Measurements from ENCODE around the gene IRX2.

The IRX2 gene

DNA sequence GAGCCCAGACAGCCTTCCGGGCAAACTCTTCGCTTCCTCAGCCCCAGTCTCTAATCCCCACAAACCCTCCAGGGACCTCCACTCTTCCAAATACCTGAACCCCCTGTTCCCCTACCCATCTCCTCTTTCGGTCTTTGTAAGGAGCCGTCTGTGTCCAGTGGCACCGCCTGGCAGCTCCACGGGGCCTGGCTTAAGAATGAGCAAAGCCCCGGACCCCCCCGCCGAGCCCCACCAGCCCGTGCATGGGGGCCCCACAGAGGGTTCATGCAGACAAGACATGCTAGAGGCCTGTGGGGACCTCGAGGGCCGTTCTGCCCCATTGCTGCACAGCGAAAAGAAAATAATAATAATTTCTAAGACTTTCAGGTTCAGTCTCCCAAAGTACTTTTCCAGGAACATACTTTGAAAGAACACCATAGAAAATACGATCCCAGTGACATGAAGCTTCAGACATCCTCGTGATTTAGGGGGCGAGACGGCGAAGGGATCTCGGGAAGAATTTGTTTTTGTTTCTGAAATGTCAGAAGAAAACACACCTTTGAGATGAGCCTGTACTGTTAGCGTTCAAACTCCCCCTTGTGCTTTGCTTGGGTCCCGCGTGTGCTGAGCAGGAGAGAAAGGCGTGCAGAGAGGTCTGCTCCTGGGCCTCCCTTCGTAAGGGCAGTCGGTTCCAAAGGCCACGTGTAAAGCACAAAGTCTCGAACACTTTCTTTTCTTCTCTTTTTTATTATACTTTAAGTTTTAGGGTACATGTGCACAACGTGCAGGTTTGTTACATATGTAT is 49.2 kb downstream of the IRX2 start:
- Histone ChIP-seq H3K27me3 (ENCODE audit: low read depth, low read length) (no peaks in the 10 kb centered on the region), H3K4me3 (ENCODE audit: low read length) (no peak overlapping the region), H3K9me3 (ENCODE audit: insufficient read depth, low read length) (no peaks in the 10 kb centered on the region)

DNA sequence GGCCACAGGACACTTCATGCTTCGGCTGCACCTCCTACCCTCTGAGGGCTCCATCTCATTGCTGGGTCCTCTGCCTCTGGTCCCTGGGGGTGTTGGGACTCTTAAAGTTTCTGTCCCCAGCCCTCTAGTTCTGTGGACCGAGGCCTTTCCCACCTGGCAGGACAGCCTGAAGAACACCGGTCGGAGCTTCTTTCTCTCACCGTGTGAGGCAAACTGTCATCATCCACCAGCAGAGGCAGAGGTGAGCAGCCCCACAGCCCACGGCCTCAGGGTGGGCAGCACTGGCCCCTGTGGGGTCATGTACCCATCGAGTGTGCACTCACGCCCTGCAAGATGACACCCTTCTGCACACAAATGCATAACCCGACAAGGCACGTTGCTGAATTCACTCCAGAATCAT is 49.9 kb downstream of the IRX2 start:
- H3K79me2 ChIP-seq (ENCODE audit: low read length), result no peaks in the 10 kb centered on the region
- H3K9me3 ChIP-seq (ENCODE audit: insufficient read depth, low read length), result no peaks in the 10 kb centered on the region
- no peaks in the 10 kb centered on the region for H4K20me1 ChIP-seq (ENCODE audit: insufficient read depth, low read length)
- no peaks in the 10 kb centered on the region for H3K27me3 ChIP-seq (ENCODE audit: low read depth, low read length)
- H3K27ac ChIP-seq (ENCODE audit: low read length), result no peak overlapping the region
- no peaks in the 10 kb centered on the region for H3K36me3 ChIP-seq (replicated peaks; ENCODE audit: low read depth, low read length)
- no peak overlapping the region for H2AFZ ChIP-seq (ENCODE audit: low read depth, low read length)
- no peak for TF ChIP-seq EZH2phosphoT487 (IDR thresholded peaks at IDR 0.05; ENCODE audit: low read depth)
- no peak for TF ChIP-seq CTCF (IDR thresholded peaks at IDR 0.05; ENCODE audit: low read depth, low read length)
- no peak overlapping the region for H3K4me3 ChIP-seq (ENCODE audit: low read length)
- no peak overlapping the region for H3K9ac ChIP-seq (ENCODE audit: low read length)
- H3K4me1 ChIP-seq (ENCODE audit: low read length), result no peaks in the 10 kb centered on the region
- no peak overlapping the region for H3K4me2 ChIP-seq (ENCODE audit: low read length)

More for the DNA sequence above, 49.2 kb downstream of the IRX2 start:
- no peaks in the 10 kb centered on the region for H4K20me1 ChIP-seq (ENCODE audit: insufficient read depth, low read length)
- TF ChIP-seq CTCF (IDR thresholded peaks at IDR 0.05; ENCODE audit: low read depth, low read length) (no peak), EZH2phosphoT487 (IDR thresholded peaks at IDR 0.05; ENCODE audit: low read depth) (no peak)
- no peak overlapping the region for H3K4me2 ChIP-seq (ENCODE audit: low read length)
- H3K27ac ChIP-seq (ENCODE audit: low read length), result no peak overlapping the region
- H2AFZ ChIP-seq (ENCODE audit: low read depth, low read length), result no peak overlapping the region
- no peaks in the 10 kb centered on the region for H3K79me2 ChIP-seq (ENCODE audit: low read length)
- no peak overlapping the region for H3K9ac ChIP-seq (ENCODE audit: low read length)
- H3K4me1 ChIP-seq (ENCODE audit: low read length), result no peaks in the 10 kb centered on the region
- H3K36me3 ChIP-seq (replicated peaks; ENCODE audit: low read depth, low read length), result no peaks in the 10 kb centered on the region

DNA sequence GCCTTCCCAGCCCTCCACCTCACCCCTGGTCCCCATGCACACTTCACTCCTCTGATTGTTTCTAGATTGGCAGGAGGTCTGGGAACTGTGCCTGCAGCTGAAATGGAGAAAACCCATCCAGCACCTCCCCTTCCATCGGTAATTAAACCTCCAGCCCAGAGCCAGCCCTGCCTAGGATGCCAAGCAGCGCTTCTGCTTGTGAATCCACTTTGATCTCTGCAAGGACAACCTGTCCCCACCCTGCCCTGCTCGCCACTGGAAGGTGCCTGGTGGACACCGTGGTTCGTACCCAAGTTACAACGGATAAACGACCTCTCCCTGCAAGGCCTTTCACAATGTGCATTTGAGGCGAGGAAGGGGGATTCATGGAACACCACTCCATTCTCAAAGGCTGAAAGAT is 50.6 kb downstream of the IRX2 start:
- TF ChIP-seq CTCF (IDR thresholded peaks at IDR 0.05; ENCODE audit: low read depth, low read length) (no peak), EZH2phosphoT487 (IDR thresholded peaks at IDR 0.05; ENCODE audit: low read depth) (no peak)
- no peak overlapping the region for H3K9ac ChIP-seq (ENCODE audit: low read length)

DNA sequence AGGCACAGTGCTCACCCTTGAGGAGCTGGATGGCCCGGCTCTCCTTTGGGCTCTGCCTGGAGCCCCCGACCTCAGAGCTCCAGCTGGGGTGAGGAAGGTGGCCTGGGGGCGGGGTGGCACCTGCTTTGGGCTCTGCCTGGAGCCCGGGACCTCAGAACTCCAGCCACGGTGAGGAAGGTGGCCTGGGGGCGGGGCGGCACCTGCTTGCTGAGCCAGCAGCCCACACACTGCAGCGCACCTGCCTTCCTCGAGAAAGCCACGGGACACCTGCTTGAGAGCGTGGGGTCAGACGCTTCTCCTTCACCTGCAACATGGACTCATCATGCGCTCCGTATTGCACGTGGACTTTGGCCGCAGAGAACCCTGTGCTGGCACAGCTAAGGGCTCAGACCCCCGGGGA is 51.8 kb downstream of the IRX2 start:
- Histone ChIP-seq H3K79me2 (ENCODE audit: low read length) (no peaks in the 10 kb centered on the region), H3K4me1 (ENCODE audit: low read length) (no peaks in the 10 kb centered on the region), H3K27me3 (ENCODE audit: low read depth, low read length) (no peaks in the 10 kb centered on the region), H2AFZ (ENCODE audit: low read depth, low read length) (no peak overlapping the region), H3K9ac (ENCODE audit: low read length) (no peak overlapping the region), H3K4me3 (ENCODE audit: low read length) (no peak overlapping the region), H3K36me3 (replicated peaks; ENCODE audit: low read depth, low read length) (no peaks in the 10 kb centered on the region), H3K4me2 (ENCODE audit: low read length) (no peak overlapping the region), H3K27ac (ENCODE audit: low read length) (no peak overlapping the region), H4K20me1 (ENCODE audit: insufficient read depth, low read length) (no peaks in the 10 kb centered on the region), H3K9me3 (ENCODE audit: insufficient read depth, low read length) (no peaks in the 10 kb centered on the region)
- no peak for TF ChIP-seq EZH2phosphoT487 (IDR thresholded peaks at IDR 0.05; ENCODE audit: low read depth)
- TF ChIP-seq CTCF (IDR thresholded peaks at IDR 0.05; ENCODE audit: low read depth, low read length), result no peak

More for the DNA sequence above, 50.6 kb downstream of the IRX2 start:
- H3K9me3 ChIP-seq (ENCODE audit: insufficient read depth, low read length), result no peaks in the 10 kb centered on the region
- H2AFZ ChIP-seq (ENCODE audit: low read depth, low read length), result no peak overlapping the region
- H4K20me1 ChIP-seq (ENCODE audit: insufficient read depth, low read length), result no peaks in the 10 kb centered on the region
- no peak overlapping the region for H3K27ac ChIP-seq (ENCODE audit: low read length)
- H3K4me1 ChIP-seq (ENCODE audit: low read length), result no peaks in the 10 kb centered on the region
- no peaks in the 10 kb centered on the region for H3K27me3 ChIP-seq (ENCODE audit: low read depth, low read length)
- H3K4me2 ChIP-seq (ENCODE audit: low read length), result no peak overlapping the region
- H3K79me2 ChIP-seq (ENCODE audit: low read length), result no peaks in the 10 kb centered on the region
- H3K4me3 ChIP-seq (ENCODE audit: low read length), result no peak overlapping the region
- no peaks in the 10 kb centered on the region for H3K36me3 ChIP-seq (replicated peaks; ENCODE audit: low read depth, low read length)

Measured in OCI-LY3 (cell line).